Right renal cortex interstitium (tissue), 3 donors: ENCODE measurements around the gene ARHGEF37. TPM values are rescaled to one million over a fixed set of nuclear protein-coding genes. Genes with fewer than 3 reads are reported as not detected.
"Not testable (repeated sequence)": the region's sequence is repeated elsewhere in the genome, so short reads cannot be mapped to it uniquely, and the experiment has no call there.

ENCODE experiments used
- DNase-seq, 3 donors: peaks; one replicate each; pipeline ENCODE4 v3.0.0-alpha.2; 2013; ENCODE audit warnings: low read depth in 3 of 3, low spot score in 2 of 3
- polyA plus RNA-seq, 3 donors: library from polyadenylated mRNA; unstranded; fragments of 120-200 nt; gene quantifications; one replicate each; pipeline ENCODE4 v1.2.1, GENCODE V29; 2013; ENCODE audit not compliant: insufficient read length in 3 of 3

Gene ARHGEF37
- polyA plus RNA-seq, 3 donors: 5.2 to 6.9 (median 5.6) TPM

DNA sequence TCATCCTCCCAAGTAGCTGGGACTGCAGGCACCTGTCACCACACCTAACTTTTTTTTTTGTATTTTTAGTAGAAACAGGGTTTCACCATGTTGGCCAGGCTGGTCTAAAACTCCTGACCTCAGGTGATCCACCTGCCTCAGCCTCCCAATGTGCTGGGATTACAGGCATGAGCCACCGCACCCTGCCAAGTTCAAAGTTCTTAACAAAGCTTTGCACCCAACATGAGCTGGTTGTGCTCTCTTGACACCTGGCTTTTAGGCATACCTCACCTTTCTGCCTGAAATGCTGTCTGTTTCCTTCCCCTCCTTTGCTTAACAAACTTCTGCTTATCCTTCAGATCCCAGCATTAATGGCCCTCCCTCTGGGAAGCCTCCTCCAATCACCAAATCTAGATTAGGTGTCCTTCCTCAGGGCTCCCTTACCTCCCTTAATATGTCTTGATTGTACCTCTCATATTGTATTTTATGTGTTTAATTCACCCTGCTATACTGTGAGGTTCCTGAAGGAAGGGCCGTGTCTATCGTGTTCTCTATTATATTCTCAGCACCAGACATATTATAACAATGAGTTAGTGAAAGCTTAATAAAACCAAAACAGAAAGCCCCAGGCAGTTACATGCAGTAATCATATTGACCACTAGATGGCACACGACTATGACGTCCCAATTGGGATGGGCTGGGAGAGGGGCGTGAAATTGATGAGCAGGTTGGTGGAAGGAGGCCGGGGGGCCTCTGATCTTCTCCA, 86.0 kb downstream of the ARHGEF37 start:
- DNase-seq: no peak

DNA sequence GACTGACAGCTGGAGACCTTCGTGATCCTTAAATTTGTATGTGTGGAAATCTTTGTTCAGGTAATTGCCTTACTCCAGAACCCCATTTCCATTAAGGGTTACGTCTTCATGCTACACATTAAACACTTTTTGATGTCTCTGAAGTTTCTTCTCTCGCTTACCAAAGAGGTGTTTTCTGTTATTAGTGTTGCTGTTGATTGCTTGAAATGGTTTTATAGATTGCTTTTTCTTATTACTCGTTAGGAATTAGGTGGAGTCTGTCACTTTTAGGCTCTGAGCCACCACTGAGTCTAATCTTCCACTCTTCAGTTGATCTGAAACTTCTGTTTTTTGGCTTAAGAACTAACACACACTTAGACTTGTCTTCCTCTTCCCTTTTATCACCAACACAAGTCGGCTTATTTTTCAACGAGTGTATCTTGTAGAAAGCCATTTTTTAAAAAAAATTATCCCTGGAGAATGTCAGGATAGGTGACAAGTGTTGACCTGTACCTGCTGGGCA, 86.6 kb downstream of the ARHGEF37 start:
- DNase-seq: no peak

DNA sequence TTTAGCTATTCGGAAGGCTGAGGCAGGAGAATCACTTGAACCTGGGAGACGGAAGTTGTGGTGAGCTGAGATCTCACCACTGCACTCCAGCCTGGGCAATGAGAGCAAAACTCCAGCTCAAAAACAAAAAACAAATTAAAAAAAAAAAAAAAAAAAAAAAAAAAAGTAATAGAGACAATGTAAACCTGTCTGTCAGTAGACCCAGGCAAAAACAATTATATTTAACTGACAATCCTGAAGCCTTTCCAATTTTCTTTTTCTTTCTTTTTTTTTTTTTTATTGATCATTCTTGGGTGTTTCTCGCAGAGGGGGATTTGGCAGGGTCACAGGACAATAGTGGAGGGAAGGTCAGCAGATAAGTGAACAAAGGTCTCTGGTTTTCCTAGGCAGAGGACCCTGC, 88.0 kb downstream of the ARHGEF37 start:
- not testable (repeated sequence) for DNase-seq

DNA sequence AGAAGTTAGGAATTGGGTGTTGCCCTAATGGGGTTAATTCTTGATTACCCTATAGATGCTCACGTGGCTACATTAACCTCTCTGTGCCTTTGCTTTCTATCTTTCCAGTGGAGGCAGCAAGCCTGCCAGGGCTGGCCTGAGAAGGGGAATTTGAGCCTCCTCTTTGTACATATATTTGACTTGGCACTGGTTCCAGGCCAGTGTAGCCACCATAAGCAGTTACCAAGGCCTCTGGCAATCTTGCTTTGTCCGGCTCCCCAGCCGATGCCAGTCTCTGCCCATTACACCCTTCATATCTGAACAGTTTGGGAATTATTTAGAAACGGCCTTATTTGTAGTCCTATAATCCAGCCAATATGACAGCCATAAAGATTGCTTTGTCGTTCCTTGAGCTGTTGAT, 90.2 kb downstream of the ARHGEF37 start:
- no peak for DNase-seq

DNA sequence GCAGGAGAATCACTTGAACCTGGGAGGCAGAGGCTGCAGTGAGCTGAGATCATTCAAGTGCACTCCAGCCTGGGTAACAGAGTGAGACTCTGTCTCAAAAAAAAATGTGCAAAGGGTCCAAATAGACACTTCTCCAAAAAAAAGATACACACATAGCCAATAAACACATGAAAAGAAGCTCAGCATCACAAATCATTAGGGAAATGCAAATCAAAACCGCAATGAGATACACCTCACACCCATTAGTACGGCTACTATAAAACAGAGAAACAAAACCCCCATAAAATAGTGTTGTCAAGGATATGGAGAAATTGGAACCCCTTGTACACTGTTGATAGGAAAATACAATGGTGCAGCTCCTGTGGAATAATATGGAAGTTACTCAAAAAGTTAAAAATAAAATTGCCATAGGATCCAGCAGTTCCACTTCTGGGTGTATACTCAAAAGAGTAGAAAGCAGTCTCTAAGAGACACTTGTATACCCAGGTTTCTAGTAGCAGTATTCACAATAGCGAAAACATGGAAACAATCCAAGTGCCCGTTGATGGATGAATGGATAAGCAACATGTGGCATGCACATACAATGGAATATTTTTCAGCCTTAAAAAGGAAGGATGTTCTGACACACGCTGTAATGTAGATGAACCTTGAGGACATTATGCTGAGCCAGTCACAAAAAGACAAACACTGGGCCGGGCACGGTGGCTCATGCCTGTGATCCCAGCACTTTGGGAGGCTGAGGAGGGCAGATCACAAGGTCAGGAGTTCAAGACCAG, 91.6 kb downstream of the ARHGEF37 start:
- no peak for DNase-seq

DNA sequence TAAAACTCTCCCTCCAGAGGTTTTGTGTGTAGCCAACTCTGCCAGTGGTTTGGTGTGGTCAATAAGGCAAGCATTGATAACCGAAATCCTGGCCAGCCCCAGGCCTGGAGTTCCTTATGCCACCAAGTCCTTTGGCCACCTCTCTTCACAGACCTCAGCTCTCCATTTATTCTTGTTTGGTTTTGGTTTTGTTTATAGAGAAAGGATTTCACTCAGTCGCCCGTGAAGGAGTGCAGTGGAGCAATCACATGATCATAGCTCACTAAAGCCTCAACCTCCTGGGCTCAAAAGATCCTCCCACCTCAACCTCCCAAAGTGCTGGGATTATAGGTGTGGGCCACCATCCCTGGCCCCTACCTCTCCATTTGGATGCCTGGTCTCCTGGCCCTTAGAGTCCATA, 93.4 kb downstream of the ARHGEF37 start:
- no peak for DNase-seq

DNA sequence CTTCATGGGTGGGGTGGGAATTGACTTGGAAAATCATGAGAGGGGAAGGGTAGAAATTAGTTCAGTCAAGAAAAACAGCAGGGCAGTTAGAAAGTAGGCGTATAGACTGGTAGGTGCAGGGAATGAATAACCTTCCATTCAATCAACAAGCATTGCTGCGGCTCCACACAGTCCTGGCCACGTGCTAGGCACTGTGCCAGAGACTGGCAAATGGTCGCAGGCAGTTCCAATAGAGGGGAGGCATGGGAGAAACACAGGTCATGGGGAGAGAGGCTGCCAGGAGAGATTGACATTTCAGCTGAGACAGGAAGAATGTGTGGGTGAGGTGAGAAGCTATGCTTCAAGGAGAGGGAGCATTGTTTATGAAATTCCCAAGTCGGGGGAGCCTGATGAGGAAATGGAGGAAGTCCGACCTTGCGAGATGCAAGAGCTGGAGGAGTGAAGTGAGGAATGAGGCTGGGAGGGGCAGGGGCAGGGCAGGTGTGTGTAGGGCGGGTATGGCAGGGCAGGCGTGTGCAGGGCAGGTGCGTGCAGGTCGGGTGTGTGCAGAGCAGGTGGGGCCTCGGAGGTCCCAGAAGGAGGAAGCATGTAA, 94.4 kb downstream of the ARHGEF37 start:
- no peak for DNase-seq

DNA sequence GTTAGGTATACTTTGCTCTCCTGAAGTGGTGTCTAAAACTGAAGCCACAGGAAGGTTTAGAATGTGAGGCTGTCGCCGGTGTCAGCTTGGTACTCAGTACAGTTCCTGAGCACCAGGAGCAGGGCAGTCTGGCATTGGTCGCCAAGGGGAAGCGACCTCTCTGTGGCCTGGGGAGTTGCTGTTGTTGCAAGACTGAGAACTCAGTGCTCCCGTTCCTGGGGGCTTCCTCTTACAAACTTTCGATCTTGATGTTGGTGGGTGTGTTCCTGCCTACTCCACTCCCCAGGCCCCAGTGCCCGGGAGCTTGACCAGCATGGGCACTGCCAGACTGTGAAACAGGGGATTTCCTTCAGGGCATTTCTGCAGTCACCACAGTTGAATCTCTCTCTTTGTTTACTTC, 96.4 kb downstream of the ARHGEF37 start:
- DNase-seq: no peak

DNA sequence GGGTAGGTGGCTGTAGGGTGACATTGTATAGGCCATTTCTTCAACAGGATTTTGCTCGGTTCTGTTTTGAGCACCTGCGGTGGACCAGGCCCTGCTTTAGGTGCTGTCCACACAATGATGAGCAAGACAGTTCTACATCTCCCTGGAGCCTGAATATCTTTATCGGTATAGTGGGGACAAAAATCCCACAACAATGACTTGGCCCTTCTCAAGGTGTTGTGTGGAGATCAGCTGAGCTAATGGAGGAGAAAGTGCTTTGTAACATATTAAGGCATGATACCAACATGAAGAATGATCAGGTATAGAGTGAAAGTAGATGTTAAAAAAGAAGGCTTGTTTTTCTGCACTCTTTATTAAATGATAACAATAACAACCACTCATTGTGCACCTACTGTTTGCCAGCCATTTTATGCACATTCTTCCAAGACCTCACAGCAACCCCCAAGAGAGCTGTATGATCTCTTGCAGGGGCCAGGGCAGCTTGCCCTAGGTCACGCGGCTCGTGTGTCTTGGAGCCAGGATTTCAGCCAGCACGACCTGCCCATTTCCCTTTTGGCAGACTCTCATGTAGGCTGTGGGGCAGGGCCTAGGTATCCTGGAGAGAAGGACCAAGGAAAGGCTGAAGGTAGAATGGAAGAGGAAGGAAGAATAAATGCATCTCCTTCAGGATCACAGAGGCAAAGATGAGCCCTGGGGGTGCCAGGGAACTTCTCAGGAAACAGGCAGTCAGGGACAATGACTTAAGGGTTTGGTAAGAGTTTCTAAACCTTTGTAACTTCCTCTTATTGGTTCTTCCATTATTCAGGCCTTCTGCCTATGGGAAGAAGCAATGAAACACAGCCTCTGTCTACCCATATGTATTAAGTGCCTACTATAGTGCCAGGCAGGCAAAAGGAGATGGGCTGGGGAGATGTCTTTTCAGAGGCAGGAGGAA, 98.8 kb downstream of the ARHGEF37 start:
- DNase-seq: no peak

DNA sequence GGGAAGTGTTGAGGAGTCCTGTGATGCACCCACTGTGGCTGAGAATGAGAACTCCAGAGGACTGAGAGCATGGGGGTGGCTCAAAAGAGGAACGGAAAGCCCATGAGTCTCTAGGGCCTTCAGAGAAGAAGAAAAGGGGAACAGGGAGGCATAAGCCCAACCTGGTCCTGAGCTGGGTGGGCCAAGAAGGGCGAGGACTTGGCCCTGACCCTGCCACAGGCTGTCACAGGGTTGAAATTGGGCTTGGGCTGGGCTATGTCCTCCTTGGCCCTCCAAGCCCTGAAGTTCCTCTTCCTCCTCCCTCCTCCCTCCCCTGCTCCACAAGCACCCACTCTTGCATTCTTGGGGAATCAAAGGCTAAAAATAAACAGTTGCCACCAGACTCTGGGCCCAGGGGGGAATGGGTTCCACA, 99.5 kb downstream of the ARHGEF37 start:
- no peak for DNase-seq

DNA sequence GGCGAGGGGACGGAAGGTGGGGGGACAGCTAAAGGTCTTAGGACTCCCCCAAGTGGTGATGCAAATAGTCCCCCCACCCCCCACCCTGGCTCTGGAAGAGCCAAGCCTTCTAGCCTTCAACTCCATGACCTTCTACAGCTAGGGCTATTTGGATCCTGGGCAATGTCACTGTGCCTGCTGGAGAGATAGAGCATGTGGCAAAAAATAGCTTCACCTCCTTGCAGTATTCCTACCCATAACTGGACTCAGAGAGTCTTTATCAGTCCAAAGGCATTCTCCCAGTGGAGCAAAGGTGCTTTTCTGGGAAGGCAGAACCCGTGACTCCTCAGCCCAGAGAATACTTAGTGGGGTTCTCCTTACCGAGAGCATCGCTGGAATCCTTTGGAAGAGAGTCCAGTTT, 100.0 kb downstream of the ARHGEF37 start:
- no peak for DNase-seq

DNA sequence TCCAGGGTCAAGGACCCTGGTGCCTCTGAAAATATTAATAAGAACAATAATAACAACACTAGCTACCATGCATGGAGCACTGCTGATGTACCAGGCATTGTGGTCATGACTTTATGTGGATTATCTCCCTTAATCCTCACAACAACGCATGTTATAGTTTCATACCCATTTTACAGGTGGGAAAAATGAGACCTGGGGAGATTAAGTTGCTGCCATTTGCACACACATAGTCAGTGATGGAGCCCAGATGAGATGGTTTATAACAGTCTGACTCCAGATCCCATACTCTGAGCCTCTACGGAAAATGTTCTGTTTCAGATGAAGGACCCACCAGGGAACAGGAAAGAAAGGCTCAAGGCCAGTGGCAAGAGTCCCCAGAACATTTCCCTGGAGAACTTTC, 100.6 kb downstream of the ARHGEF37 start:
- no peak for DNase-seq

DNA sequence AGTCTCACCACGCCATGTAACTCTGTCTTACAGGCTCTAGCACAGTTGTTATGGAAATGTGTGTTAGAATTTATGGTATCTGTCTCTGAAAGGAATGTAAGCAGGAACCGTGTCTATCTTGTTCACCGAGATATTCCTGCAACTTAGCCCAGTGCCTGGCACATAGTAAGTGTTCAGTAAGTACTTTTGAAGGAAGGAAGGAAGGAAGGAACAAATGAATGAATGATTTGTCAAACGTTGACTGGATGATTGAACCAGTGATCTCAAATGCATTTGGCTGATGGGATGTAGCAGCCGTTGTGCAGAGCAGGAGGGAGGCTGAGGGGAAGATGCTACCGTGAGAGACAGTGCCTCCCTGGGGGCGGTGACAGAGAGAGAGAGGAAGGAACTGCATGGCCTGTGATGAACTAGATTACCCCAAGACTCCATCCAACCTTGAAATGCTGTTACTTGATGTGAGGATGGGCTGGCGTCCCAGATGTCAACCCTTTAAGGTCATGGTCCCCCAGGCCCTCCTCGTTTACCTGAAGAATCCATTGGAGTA, 101.3 kb downstream of the ARHGEF37 start:
- no peak for DNase-seq

DNA sequence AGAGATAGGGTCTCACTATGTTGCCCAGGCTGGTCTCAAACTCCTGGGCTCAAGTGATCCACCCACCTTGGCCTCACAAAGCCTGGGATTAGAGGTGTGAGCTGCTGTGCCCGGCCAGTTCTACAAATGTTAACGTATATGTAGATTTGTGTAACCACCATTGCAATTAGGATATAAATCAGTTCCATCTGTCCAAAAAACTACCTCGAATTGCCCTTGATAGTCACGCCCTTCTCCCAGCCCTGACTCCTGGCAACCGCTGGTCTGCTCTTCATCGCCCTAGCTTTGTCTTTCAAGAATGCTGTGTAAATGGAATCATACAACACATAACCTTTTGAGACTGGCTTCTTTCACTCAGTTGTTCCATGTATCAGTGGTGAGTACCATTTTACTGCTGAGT, 102.7 kb downstream of the ARHGEF37 start:
- no peak for DNase-seq

DNA sequence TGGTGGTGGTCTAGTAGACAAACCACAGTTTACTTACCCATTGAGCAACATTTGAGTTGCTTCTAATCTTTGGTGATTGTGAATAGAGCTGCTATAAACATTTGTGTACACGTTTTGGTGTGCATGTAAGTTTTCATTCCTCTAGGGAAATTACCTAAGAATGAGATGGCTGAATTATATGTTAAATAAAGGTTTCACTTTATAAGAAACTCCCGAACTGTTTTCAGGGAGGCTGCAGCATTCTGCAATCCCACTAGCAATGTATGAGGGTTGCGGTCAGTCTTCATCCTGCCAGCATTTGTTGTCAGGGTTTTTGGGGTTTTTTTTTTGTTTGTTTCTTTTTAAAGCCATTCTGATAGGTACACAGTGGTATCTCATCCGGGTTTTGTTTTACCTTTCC, 103.1 kb downstream of the ARHGEF37 start:
- DNase-seq: no peak

Other genes with a start within 250 kb of the ARHGEF37 start
- gene GRPEL2, start 236.0 kb upstream of the ARHGEF37 start, polyA plus RNA-seq: 10 to 100 TPM; 17.4 to 18.2 (median 18.1) TPM
- gene PCYOX1L, start 223.5 kb upstream of the ARHGEF37 start, polyA plus RNA-seq: 10 to 100 TPM; 16.0 to 17.4 (median 16.8) TPM
- 1 to 10 TPM in 2 of 3 donors, under 1 TPM in 1; 0.69 to 1.6 (median 1.3) TPM for gene IL17B, start 202.2 kb upstream of the ARHGEF37 start, polyA plus RNA-seq
- 100 to 1,000 TPM; 188 to 206 (median 196) TPM for gene CSNK1A1, start 30.1 kb upstream of the ARHGEF37 start, polyA plus RNA-seq
- gene PPARGC1B, start 148.8 kb downstream of the ARHGEF37 start, polyA plus RNA-seq: 1 to 10 TPM; 1.1 to 1.4 (median 1.4) TPM